SK-N-SH (cell line): Measurements from ENCODE around the gene RC3H2. TPM values are rescaled to one million over a fixed set of nuclear protein-coding genes. Genes with fewer than 3 reads are reported as not detected.

Experiments used
- CTCF ChIA-PET: fragments of 300-600, 350-600 bp; formaldehyde crosslinking; extraction: SDS; loops from one replicate; lab custom pipeline; 2021; lab: Yijun Ruan, JAX
- POLR2A ChIA-PET: fragments of 350-600 bp; sonication (Branson Sonifier 250); formaldehyde crosslinking; extraction: SDS; loops from one replicate; lab custom pipeline; 2020; ENCODE audit warnings: antibody characterized with exemption, inconsistent platforms; lab: Yijun Ruan, JAX
- DNase-seq: peaks from one replicate; pipeline ENCODE4 v3.0.0; 2012
- H2AFZ ChIP-seq: fragments of 200-600 bp; sonication (generic); 2 replicates; pipeline ENCODE4 v1.8.1; 2016; ENCODE audit warnings: antibody characterized with exemption, mild to moderate bottlenecking, low read depth
- H3F3A ChIP-seq: fragments of 200-600 bp; sonication (generic); replicated peaks from 2 replicates; pipeline ENCODE3; 2016; ENCODE audit warnings: antibody characterized with exemption, mild to moderate bottlenecking; ENCODE audit not compliant: insufficient read depth
- H3K27ac ChIP-seq, 2 experiments: fragments of 200-500 bp in 1 of 2; fragments of 200-600 bp in 1 of 2; sonication (Bioruptor generic) in 1 of 2; sonication (generic), shearing (Covaris generic) in 1 of 2; 2 replicates each; pipeline versions ENCODE4 v1.5.1 to v1.6.1; 2014 to 2016; ENCODE audit warnings: low read depth in 2 of 2, inconsistent platforms in 1 of 2, low read length in 1 of 2, mild to moderate bottlenecking in 1 of 2, mixed read lengths in 1 of 2
- H3K27me3 ChIP-seq: fragments of 200-600 bp; sonication (generic), shearing (Covaris generic); 2 replicates; pipeline ENCODE4 v1.6.1; 2016; ENCODE audit warnings: mixed run types; ENCODE audit not compliant: insufficient read depth
- H3K36me3 ChIP-seq, 2 experiments: fragments of 200-500 bp in 1 of 2; fragments of 200-600 bp in 1 of 2; sonication (Bioruptor generic) in 1 of 2; sonication (generic) in 1 of 2; replicated peaks in 1 of 2; 2 replicates each; pipeline versions ENCODE3 to v1.5.1; 2014 to 2016; ENCODE audit warnings: low read length in 1 of 2, mild to moderate bottlenecking in 1 of 2; ENCODE audit not compliant: insufficient read depth in 2 of 2, control insufficient read depth in 1 of 2
- H3K4me1 ChIP-seq, 2 experiments: fragments of 200-500 bp in 1 of 2; fragments of 200-600 bp in 1 of 2; sonication (Bioruptor generic) in 1 of 2; sonication (generic), shearing (Covaris generic) in 1 of 2; 2 replicates each; pipeline versions ENCODE4 v1.5.1 to v1.6.1; 2014 to 2016; ENCODE audit warnings: low read depth in 1 of 2, low read length in 1 of 2, mixed run types in 1 of 2; ENCODE audit not compliant: insufficient read depth in 2 of 2, control insufficient read depth in 1 of 2
- H3K4me2 ChIP-seq: fragments of 200-600 bp; sonication (generic), shearing (Covaris generic); 2 replicates; pipeline ENCODE4 v1.6.1; 2017; ENCODE audit warnings: mixed run types
- H3K4me3 ChIP-seq, 2 experiments: fragments of 200-500 bp in 1 of 2; fragments of 200-600 bp in 1 of 2; sonication (Bioruptor generic) in 1 of 2; sonication (generic), shearing (Covaris generic) in 1 of 2; 2 replicates each; pipeline versions ENCODE4 v1.5.1 to v1.8.1; 2014 to 2016; ENCODE audit warnings: low read depth in 2 of 2, inconsistent platforms in 1 of 2, low read length in 1 of 2, mild to moderate bottlenecking in 1 of 2, mixed read lengths in 1 of 2, moderate library complexity in 1 of 2
- H3K79me2 ChIP-seq: fragments of 200-600 bp; sonication (generic); 2 replicates; pipeline ENCODE4 v1.8.1; 2017; ENCODE audit warnings: mild to moderate bottlenecking; ENCODE audit not compliant: insufficient read depth
- H3K9ac ChIP-seq: fragments of 200-600 bp; sonication (generic); 2 replicates; pipeline ENCODE4 v1.6.1; 2017; ENCODE audit warnings: mixed run types
- H3K9me2 ChIP-seq: fragments of 200-600 bp; sonication (generic); 2 replicates; pipeline ENCODE4 v1.6.1; 2017; ENCODE audit warnings: mixed run types
- H3K9me3 ChIP-seq: fragments of 200-600 bp; sonication (generic); 2 replicates; pipeline ENCODE4 v1.6.1; 2017; ENCODE audit warnings: mixed run types, mild to moderate bottlenecking, moderate library complexity
- H4K20me1 ChIP-seq: fragments of 200-600 bp; sonication (generic); 2 replicates; pipeline ENCODE4 v1.6.1; 2017; ENCODE audit warnings: mild to moderate bottlenecking, mixed run types; ENCODE audit not compliant: insufficient read depth
- CHD2 ChIP-seq: fragments of 150-350 bp; IDR thresholded peaks from 2 replicates; pipeline ENCODE4 v1.6.1; 2018; ENCODE audit warnings: low read length; ENCODE audit not compliant: partially characterized antibody
- ELF1 ChIP-seq: IDR thresholded peaks from 2 replicates; pipeline ENCODE4 v1.4.0; 2012
- EP300 ChIP-seq, 2 experiments: IDR thresholded peaks; 2 replicates each; pipeline versions ENCODE4 v1.4.0 to v1.6.1; 2012; ENCODE audit warnings: borderline replicate concordance in 1 of 2, low read depth in 1 of 2, low read length in 1 of 2
- EZH2phosphoT487 ChIP-seq: fragments of 200-600 bp; sonication (generic); IDR thresholded peaks from 2 replicates; pipeline ENCODE4 v1.6.1; 2017; ENCODE audit warnings: low read depth, mixed run types, mild to moderate bottlenecking, antibody characterized with exemption, moderate library complexity, borderline replicate concordance
- FOXJ3 ChIP-seq: sonication (generic); formaldehyde crosslinking; IDR thresholded peaks from 2 replicates; pipeline ENCODE4 v1.5.1; 2020; ENCODE audit warnings: mild to moderate bottlenecking, missing genetic modification reagents
- FOXM1 ChIP-seq: IDR thresholded peaks from 2 replicates; pipeline ENCODE4 v1.4.0; 2012; ENCODE audit warnings: low read depth, mild to moderate bottlenecking
- GABPA ChIP-seq: IDR thresholded peaks from 2 replicates; pipeline ENCODE4 v1.4.0; 2012; ENCODE audit warnings: low read depth, mild to moderate bottlenecking
- GATA2 ChIP-seq: sonication (generic); formaldehyde crosslinking; IDR thresholded peaks from 2 replicates; pipeline ENCODE4 v1.5.0; 2020; ENCODE audit warnings: mild to moderate bottlenecking, missing genetic modification reagents
- MEF2A ChIP-seq: IDR thresholded peaks from 2 replicates; pipeline ENCODE4 v1.4.0; 2012; ENCODE audit warnings: low read depth, borderline replicate concordance
- MXI1 ChIP-seq: IDR thresholded peaks from 2 replicates; pipeline ENCODE4 v1.6.1; 2012; ENCODE audit warnings: mild to moderate bottlenecking, low read depth, low read length, improper control_type of control experiment
- NFIC ChIP-seq: IDR thresholded peaks from 2 replicates; pipeline ENCODE4 v1.4.0; 2012; ENCODE audit warnings: borderline replicate concordance
- PBX3 ChIP-seq: IDR thresholded peaks from 2 replicates; pipeline ENCODE4; 2012
- POLR2AphosphoS5 ChIP-seq: IDR thresholded peaks from 2 replicates; pipeline ENCODE4 v1.6.1; 2012; ENCODE audit warnings: low read depth, low read length
- RFX5 ChIP-seq: IDR thresholded peaks from 2 replicates; pipeline ENCODE4 v1.6.1; 2012; ENCODE audit warnings: mild to moderate bottlenecking, improper control_type of control experiment, low read length
- SIN3A ChIP-seq: IDR thresholded peaks from 2 replicates; pipeline ENCODE4 v1.6.1; 2012; ENCODE audit warnings: low read depth, mild to moderate bottlenecking, low read length, moderate library complexity, borderline replicate concordance
- TAF1 ChIP-seq: IDR thresholded peaks from 2 replicates; pipeline ENCODE4 v1.6.1; 2012; ENCODE audit warnings: low read depth, mild to moderate bottlenecking, low read length, moderate library complexity, borderline replicate concordance
- TCF12 ChIP-seq: IDR thresholded peaks from 2 replicates; pipeline ENCODE4 v1.4.0; 2012
- TEAD4 ChIP-seq: IDR thresholded peaks from 2 replicates; pipeline ENCODE4 v1.4.0; 2012; ENCODE audit warnings: mild to moderate bottlenecking, borderline replicate concordance; ENCODE audit not compliant: insufficient read depth
- YY1 ChIP-seq: IDR thresholded peaks from 2 replicates; pipeline ENCODE4 v1.4.0; 2012; ENCODE audit warnings: low read depth, mild to moderate bottlenecking
- WGBS: methylation state at CpG from one replicate; pipeline ENCODE4 v1.1.6; 2017; ENCODE audit warnings: low lambda C conversion rate; 5-methylcytosine and 5-hydroxymethylcytosine counted together
- polyA plus RNA-seq, 3 experiments: library from polyadenylated mRNA; depleted of rRNA; stranded (reverse); fragments of >200 nt; gene quantifications; 2 replicates each; pipeline ENCODE4 v1.2.3, GENCODE V29; 2012
- TF ChIP-seq, protein P1 (sequence below): IDR thresholded peaks from 2 replicates; pipeline ENCODE4 v1.4.0; 2012; ENCODE audit warnings: low read depth, borderline replicate concordance
- TF ChIP-seq, protein P2 (sequence below): fragments of 150-350 bp; IDR thresholded peaks from 2 replicates; pipeline ENCODE4 v1.6.1; 2016; ENCODE audit warnings: mild to moderate bottlenecking, low read depth, low read length
- TF ChIP-seq, protein P3 (sequence below): IDR thresholded peaks from 2 replicates; pipeline ENCODE4 v1.4.0; 2012; ENCODE audit warnings: low read depth, borderline replicate concordance
- TF ChIP-seq, protein P4 (sequence below): IDR thresholded peaks from 2 replicates; pipeline ENCODE4 v1.4.0; 2012; ENCODE audit warnings: low read depth

Gene RC3H2
- polyA plus RNA-seq, 1 of the 3 experiments (the other 2 are of a cell fraction), result 12.4 TPM

- H3K9ac ChIP-seq, result peak within 1 kb of the TSS; percentile 92
- H3K4me3 ChIP-seq, result peak within 1 kb of the TSS; percentile 84
- peaks cover 3% of the 10 kb centered on the region; the same call in 1 of the 2 replicates for H4K20me1 ChIP-seq
- ChIA-PET POLR2A (interaction anchor here (0.6 to 4.1 kb wide), 4 partner anchors 9 to 397 kb away, joined by 3 to 30 read pairs (median 11); partner anchors contain the start of genes RABGAP1, RC3H2 and ZBTB6), CTCF (interaction anchor here (1.0 to 1.7 kb wide), 3 partner anchors 19 to 418 kb away, joined by 3 read pairs; partner anchors contain the start of gene ZBTB6)
- H3K4me2 ChIP-seq, result peak within 1 kb of the TSS; percentile 76
- no peaks in the 10 kb centered on the region for H3K27me3 ChIP-seq
- H3K36me3 ChIP-seq, result peaks cover 8 to 11% of the 10 kb centered on the region in 2 experiments
- DNase-seq, result peak; percentile 95
- H3K9me3 ChIP-seq, result no peaks in the 10 kb centered on the region
- WGBS, result 0% methylated on average over 13 of the region's 51 CpGs
- H3K9me2 ChIP-seq, result no peaks in the 10 kb centered on the region
- peaks cover 0 to 9% of the 10 kb centered on the region in 2 experiments; a peak in 2 of 4 replicates for H3K4me1 ChIP-seq
- peaks cover 8% of the 10 kb centered on the region for H3F3A ChIP-seq
- peak within 1 kb of the TSS; percentile 87 for H2AFZ ChIP-seq
- H3K27ac ChIP-seq, result peak within 1 kb of the TSS; percentile 77 to 89
- peaks cover 92% of the 10 kb centered on the region for H3K79me2 ChIP-seq
- TF ChIP-seq GABPA, result peak; percentile 98
- TF ChIP-seq, protein P1, sequence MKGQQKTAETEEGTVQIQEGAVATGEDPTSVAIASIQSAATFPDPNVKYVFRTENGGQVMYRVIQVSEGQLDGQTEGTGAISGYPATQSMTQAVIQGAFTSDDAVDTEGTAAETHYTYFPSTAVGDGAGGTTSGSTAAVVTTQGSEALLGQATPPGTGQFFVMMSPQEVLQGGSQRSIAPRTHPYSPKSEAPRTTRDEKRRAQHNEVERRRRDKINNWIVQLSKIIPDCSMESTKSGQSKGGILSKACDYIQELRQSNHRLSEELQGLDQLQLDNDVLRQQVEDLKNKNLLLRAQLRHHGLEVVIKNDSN, result peak; percentile 70
- TF ChIP-seq TCF12, result 0 out of 2 replicates have a peak, but pooled peaks have one; percentile 41
- peak; percentile 38; the same call in 1 of the 2 replicates for TF ChIP-seq FOXJ3
- no peak for TF ChIP-seq EZH2phosphoT487
- TF ChIP-seq MXI1, result peak; percentile 25; the same call in 1 of the 2 replicates
- TF ChIP-seq YY1, result peak; percentile 57
- TF ChIP-seq ELF1, result peak; percentile 75
- no peak; the same call in 1 of the 2 replicates for TF ChIP-seq FOXM1
- TF ChIP-seq CHD2, result peak; percentile 94
- no peak for TF ChIP-seq MEF2A
- TF ChIP-seq, protein P2, sequence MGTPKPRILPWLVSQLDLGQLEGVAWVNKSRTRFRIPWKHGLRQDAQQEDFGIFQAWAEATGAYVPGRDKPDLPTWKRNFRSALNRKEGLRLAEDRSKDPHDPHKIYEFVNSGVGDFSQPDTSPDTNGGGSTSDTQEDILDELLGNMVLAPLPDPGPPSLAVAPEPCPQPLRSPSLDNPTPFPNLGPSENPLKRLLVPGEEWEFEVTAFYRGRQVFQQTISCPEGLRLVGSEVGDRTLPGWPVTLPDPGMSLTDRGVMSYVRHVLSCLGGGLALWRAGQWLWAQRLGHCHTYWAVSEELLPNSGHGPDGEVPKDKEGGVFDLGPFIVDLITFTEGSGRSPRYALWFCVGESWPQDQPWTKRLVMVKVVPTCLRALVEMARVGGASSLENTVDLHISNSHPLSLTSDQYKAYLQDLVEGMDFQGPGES, result no peak; the same call in 1 of the 2 replicates
- TF ChIP-seq TAF1, result 0 out of 2 replicates have a peak, but pooled peaks have one; percentile 77
- TF ChIP-seq POLR2AphosphoS5, result peak; percentile 81
- no peak; the same call in 1 of the 2 replicates for TF ChIP-seq PBX3
- peak; percentile 86 for TF ChIP-seq SIN3A
- no peak for TF ChIP-seq GATA2 (CRISPR knock-in tag)
- 0 out of 2 replicates have a peak, but pooled peaks have one; percentile 17 for TF ChIP-seq TEAD4
- TF ChIP-seq, protein P3, sequence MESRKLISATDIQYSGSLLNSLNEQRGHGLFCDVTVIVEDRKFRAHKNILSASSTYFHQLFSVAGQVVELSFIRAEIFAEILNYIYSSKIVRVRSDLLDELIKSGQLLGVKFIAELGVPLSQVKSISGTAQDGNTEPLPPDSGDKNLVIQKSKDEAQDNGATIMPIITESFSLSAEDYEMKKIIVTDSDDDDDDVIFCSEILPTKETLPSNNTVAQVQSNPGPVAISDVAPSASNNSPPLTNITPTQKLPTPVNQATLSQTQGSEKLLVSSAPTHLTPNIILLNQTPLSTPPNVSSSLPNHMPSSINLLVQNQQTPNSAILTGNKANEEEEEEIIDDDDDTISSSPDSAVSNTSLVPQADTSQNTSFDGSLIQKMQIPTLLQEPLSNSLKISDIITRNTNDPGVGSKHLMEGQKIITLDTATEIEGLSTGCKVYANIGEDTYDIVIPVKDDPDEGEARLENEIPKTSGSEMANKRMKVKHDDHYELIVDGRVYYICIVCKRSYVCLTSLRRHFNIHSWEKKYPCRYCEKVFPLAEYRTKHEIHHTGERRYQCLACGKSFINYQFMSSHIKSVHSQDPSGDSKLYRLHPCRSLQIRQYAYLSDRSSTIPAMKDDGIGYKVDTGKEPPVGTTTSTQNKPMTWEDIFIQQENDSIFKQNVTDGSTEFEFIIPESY, result peak; percentile 59; the same call in 1 of the 2 replicates
- TF ChIP-seq EP300 (IDR thresholded peaks at IDR 0.05; ENCODE audit: borderline replicate concordance in 1 of 2, low read depth in 1 of 2, low read length in 1 of 2), result peak in 1 of 2 experiments; percentile 21; a peak in 1 of 4 replicates
- TF ChIP-seq RFX5, result 0 out of 2 replicates have a peak, but pooled peaks have one; percentile 27
- TF ChIP-seq, protein P4, sequence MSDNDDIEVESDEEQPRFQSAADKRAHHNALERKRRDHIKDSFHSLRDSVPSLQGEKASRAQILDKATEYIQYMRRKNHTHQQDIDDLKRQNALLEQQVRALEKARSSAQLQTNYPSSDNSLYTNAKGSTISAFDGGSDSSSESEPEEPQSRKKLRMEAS, result peak; percentile 34; the same call in 1 of the 2 replicates
- peak; percentile 81 for TF ChIP-seq NFIC
Measured at GRCh38 chr9:122931226-122932121, 26.3 kb upstream of the RC3H2 start, which contains the start of gene ZBTB26. Gene ZBTB26 (minus strand): TSS chr9:122931512. CDS start chr9:122919934, 11,578 bp downstream.
